Fibroblast of skin of left quadriceps (primary cell): Measurements from ENCODE around the gene KRTAP10-10.
"Not testable (repeated sequence)": the region's sequence is repeated elsewhere in the genome, so short reads cannot be mapped to it uniquely, and the experiment has no call there.

Experiments used
- DNase-seq, 2 experiments: peaks; one replicate each; pipeline ENCODE4 v3.0.0-alpha.2; 2013; ENCODE audit warnings: low read depth in 2 of 2

The KRTAP10-10 gene

GRCh38 chr21:44650265-44650972, 13.3 kb downstream of the KRTAP10-10 start:
- DNase-seq = no peak

GRCh38 chr21:44650973-44651675, 14.0 kb downstream of the KRTAP10-10 start:
- DNase-seq = no peak

- no peak for DNase-seq
These were observed 16.0 kb downstream of the KRTAP10-10 start for GRCh38 chr21:44653123-44653522.

DNA sequence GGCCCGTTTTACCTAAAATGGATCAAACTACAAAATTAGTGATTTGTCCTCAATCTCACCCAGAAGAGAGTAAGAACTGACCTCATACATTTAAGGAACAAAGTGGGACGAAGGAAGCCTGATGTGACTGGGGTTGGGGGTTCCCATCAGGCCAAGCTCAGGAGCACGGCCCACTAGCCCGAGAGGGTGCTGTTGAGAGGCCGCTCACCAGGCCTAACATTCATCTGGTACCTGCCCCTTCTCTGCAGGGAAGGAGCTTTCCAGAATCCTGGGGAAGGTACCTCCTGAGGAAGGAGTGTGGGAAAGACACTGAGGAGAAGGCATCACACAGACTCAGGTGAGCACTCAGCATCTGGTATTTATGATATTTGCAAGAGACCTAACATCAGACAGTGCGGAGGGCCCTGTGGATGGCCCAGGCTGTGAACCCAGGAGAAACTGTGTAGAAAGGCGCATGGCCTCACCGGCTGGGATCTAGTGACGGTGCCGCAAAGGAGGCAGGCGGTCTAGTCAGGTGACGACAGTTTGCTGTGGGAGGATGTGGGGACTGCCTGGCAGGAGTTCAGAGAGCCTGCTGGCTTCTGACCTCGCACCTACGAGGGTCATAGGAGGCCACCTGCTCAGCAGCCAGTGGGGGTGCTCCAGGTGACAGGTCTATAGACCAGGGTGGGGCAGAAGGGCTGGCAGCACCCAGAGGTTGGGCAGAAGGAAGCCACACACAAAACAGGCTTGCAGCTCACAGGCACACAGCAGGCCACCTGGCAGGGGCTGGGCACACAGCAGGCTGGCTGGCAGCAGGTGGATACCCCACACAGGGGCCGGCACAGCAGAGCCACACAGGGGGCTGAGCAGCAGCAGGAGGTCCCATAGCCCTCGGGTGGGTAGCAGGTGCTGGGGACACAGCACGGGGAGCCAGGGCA, 16.8 kb downstream of the KRTAP10-10 start:
- no peak for DNase-seq

- no peak for DNase-seq
These were observed 17.5 kb downstream of the KRTAP10-10 start, which contains the start of gene KRTAP12-4 for GRCh38 chr21:44654576-44655175. Gene KRTAP12-4 (minus strand): TSS chr21:44654659. CDS start chr21:44654614, 45 bp downstream.

GRCh38 chr21:44656868-44657267, 19.7 kb downstream of the KRTAP10-10 start:
- no peak for DNase-seq

DNA sequence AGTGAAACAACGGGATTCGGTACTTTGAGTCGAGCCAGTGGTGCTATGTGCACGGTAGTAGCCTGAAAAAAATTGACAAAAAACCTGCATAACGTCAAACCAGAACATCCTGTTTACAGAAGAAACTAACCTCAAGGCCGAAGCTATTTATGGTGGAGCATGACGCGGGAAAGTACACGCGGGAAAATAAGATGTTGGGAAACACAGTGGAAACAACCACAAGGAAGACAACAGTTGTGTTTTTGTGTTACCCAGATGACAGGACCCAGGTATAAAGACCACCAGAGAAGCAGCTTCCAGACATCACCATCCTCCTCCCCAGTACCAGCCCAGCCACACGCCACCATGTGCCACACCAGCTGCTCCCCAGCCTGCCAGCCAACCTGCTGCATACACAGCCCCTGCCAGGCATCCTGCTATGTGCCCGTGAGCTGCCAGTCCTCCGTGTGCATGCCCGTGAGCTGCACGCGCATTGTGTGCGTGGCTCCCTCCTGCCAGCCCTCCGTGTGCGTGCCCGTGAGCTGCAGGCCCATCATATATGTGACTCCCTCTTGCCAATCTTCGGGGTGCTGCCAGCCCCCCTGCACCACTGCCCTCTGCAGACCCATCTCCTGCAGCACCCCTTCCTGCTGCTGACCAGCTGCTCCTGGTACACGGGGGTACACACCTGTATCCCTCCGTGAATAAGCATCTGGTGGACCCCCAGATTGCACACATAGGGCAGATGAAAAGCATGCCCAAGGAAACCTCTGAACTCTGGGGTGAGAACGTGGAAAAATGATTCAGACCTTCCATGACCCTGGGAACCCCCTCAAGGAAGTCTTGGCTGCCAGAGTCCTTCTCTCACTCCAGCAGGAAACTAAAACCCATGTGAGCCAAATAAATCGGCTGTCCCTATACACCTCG, 20.7 kb downstream of the KRTAP10-10 start, which contains the start of gene KRTAP12-3:
Gene KRTAP12-3 (plus strand): TSS at position 298 of the 906 bp plus-strand sequence. CDS start 48 bp downstream, at position 346.
- DNase-seq = no peak

GRCh38 chr21:44658541-44658910, 21.4 kb downstream of the KRTAP10-10 start:
- no peak for DNase-seq

DNA sequence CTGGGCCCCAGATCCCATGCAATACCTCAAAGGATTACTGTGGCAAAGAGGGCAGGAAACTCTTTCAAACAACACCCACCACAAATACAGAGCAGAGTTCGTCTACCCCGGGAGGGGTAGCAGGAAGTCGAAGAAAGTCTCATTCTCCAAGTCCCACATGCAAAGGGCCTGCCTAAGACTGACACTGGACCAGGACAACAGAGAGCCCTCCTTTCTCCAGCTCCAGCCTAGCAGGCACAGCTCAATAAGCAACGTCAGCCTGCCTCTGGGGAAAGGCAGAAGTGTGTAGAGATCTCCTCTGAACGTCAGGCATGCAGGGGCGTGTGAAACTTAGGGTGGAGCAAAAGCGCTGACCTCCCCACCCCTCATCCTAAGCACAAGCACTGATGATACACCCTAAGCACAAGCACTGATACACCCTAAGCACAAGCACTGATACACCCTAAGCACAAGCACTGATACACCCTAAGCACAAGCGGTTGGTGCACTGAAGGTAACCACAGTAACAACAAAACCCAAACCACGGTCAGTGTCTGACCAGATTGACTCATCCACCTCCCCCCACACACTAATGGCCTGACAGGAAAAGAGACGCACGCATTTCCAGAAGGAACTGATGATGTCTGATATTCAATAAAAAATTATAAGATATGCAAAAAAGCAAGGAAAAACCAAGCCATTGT, 21.9 kb downstream of the KRTAP10-10 start:
- DNase-seq = no peak

DNA sequence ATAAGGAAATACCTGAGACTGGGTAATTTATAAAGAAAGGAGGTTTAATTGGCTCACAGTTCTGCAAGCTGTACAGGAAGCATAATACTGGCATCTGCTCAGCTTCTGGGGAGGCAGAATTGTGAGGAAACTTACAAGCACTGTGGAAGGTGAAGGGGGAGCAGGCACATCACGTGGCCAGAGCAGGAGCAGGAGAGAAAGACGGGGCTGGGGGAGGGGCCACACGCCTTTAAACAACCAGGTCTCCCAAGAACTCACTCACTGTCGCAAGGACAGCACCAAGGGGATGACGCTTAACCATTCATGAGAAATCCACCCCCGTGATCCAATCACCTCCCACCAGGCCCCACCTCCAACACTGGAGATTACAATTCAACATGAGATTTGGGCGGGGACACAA, 24.4 kb downstream of the KRTAP10-10 start:
- not testable (repeated sequence) for DNase-seq

DNA sequence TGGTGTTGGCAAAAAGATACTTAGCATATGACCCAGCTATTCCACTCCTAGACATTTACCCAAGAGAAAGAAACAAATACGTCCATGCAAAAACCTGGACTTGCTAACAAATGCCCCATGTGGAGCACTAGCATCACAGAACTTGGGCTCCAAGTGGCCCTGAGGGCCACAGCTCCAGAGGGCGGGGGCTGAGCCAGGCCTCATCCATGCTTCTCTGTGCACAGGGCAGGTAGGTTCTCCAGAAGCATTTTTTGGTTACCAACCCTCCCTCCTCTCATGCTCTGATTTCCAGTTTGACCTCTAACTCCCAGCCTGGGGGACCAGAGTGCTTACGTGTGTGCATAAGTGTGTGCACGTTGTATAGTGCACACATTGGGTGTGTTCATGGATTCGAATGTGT, 27.5 kb downstream of the KRTAP10-10 start:
- DNase-seq = no peak

GRCh38 chr21:44666401-44667320, 29.5 kb downstream of the KRTAP10-10 start, which contains the start of gene KRTAP12-2:
Gene KRTAP12-2 (minus strand): TSS chr21:44666927. CDS start chr21:44666886, 41 bp downstream.
- no peak for DNase-seq

GRCh38 chr21:44667612-44668011, 30.5 kb downstream of the KRTAP10-10 start:
- DNase-seq = no peak

- DNase-seq = no peak
These were observed 33.7 kb downstream of the KRTAP10-10 start for GRCh38 chr21:44670642-44671432.

DNA sequence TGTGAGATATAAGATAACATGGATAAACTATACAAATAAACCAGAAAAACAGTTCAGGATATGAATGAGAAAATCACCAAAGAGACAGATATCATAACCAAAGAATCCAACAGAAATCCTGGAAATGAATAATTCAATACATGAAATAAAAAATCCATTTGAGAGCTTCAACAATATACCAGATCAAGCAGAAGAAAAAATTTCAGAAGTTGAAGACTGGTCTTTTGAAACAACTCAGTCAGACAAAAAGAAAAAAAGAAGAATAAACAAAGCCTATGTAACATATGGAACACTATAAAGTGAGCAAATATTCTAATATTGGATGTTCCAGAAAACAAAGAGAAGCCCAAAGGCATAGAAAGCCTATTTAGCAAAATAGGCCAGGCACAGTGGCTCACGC, 34.8 kb downstream of the KRTAP10-10 start:
- no peak for DNase-seq

- no peak for DNase-seq
These were observed 40.7 kb downstream of the KRTAP10-10 start for GRCh38 chr21:44677881-44678280.

- DNase-seq = no peak
These were observed 44.0 kb downstream of the KRTAP10-10 start for GRCh38 chr21:44681152-44681551.
